ENCODE measurements around the gene NECAP2.

NECAP2 gene, protein sequence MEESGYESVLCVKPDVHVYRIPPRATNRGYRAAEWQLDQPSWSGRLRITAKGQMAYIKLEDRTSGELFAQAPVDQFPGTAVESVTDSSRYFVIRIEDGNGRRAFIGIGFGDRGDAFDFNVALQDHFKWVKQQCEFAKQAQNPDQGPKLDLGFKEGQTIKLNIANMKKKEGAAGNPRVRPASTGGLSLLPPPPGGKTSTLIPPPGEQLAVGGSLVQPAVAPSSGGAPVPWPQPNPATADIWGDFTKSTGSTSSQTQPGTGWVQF

DNA sequence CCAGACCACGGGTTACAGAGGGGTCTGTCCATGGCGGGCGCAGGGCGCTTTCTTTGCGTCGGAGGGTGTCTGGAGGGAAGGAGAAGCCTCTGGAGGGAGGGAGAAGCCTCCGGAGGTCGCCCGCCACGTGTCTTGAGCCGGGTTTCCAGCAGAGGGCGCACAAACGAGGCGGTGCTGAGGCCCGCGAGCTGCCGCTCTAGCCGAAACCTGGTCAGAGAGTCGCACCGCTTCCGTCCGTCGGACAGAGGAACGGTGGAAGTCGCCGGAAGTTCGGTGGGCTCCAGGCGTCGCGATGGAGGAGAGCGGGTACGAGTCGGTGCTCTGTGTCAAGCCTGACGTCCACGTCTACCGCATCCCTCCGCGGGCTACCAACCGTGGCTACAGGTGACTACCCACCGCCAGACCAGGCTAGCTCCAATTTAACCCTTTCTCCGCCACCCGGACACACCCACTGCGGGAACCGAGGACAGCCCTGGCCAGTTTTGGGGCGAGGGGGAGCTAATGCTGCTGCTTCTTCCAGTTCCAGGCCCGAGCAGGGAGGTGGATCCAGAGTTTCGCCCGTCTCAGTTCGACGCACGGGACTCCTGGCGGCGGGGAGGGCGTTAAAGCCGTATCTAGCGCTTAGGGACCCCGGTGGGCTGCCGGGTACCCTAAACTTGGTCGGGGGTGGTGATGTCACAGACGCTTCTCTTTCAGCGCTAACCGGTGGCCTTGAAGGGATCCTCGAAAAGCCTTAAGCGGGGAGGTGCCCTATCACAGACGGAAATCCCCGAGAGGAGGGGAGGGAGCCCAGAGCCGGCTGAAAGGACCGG is at the start of gene NECAP2:
Gene NECAP2 (plus strand): TSS at position 255 of the 812 bp plus-strand sequence. CDS start 38 bp downstream, at position 293.
- DNase-seq = peak; percentile 91

DNA sequence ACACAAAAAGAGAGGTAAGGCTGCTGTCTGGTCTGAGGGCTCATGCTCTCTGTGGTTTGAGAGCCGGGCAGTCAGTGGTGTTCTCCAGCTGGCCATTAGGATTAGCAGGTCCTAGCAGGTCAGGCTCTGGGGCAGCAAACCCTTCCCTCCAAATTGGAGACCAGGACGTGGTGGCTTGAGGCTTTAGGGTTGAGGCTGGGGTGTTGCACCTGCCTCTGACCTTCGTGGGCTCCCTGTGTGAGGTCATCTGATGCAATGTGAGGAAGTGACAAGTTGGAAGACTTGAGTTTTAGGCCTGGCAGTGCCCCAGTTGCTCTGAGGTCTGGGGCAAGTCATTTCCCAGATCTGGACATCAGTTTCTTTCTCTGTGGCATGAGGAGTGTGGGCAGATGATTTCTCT is 49.1 kb upstream of the NECAP2 start:
- DNase-seq = no peak

DNA sequence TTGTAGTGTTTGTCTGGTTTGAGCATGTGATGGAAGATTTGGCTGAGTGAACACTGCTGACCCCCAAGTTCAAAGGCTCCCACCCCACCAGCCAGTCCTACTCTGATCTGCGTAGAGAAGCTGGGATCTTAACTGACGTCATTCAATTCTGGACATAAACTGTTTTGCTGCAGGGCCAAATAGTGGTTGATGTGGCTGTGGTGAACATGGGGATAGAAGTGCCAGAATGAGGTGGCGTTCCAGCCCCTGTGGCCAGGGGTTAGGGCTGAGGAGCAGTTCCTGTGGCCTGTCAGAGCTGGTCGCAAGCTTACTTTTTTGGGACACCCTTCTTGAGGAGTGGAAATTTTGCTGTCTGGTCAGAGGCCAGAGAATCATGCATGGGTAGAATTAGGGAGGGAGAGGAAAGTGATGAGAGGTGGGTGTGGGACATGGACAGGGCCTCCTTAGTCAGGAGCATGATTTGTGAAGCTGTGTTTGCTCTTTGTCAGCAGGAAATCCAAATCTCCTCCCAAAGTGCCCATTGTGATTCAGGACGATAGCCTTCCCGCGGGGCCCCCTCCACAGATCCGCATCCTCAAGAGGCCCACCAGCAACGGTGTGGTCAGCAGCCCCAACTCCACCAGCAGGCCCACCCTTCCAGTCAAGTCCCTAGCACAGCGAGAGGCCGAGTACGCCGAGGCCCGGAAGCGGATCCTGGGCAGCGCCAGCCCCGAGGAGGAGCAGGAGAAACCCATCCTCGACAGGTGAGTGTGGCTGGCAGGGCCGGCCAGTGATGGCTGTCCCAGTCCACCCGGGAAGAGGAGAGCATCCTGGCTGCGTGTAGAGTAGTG is 47.6 kb upstream of the NECAP2 start:
- no peak for DNase-seq

DNA sequence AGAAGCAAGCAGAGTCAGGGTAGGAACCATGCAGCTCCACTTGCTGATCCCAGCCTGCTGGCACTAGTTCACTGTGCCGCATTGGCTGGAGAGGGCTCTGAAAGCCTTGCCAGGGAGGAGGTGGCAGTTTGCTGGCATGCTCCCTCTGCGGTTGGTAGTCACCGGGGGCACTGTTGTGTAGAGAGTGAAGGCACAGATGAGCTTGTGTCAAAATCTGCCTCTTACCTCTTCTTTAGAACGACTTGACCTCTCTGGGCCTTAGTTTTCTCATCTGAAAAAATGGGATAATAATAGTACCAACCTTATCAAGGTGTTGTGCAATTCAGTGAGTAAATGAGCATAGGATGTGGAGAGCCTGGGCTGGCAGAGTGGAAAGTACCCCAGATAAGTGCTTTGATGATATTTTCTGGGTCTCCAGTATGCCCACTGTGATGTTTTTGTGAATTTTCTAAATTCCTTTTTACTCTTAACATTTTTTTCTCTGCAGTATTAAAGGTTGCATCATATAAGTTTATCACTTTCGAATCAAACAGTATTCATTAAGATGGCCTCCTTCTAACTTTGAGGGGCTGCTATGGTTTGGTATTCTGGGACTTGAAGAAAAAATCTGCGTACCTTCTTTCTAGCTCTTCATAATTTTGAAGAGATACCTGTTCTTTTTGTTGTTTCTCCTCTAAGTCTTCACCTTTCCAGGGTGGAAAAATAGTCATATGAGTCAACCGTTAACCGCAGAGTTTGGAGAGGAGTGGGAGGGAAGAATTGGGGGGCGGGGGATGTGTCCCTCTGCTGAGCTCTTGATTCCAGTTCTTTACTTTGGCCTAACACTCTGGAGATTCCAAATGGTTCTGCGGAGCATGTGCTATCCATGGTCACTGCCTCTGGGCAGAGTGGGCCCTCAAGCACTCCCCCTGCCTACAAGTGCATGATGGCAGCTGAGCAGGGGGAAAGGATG is 46.7 kb upstream of the NECAP2 start:
- DNase-seq = no peak

DNA sequence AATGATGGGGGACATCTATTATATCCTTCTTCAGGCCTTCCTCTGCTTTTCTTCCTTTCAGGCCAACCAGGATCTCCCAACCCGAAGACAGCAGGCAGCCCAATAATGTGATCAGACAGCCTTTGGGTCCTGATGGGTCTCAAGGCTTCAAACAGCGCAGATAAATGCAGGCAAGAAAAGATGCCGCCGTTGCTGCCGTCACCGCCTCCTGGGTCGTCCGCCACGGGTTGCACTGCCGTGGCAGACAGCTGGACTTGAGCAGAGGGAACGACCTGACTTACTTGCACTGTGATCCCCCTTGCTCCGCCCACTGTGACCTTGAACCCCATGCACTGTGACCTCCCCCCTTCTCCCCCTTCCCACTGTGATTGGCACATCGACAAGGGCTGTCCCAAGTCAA is 45.5 kb upstream of the NECAP2 start:
- DNase-seq = no peak

DNA sequence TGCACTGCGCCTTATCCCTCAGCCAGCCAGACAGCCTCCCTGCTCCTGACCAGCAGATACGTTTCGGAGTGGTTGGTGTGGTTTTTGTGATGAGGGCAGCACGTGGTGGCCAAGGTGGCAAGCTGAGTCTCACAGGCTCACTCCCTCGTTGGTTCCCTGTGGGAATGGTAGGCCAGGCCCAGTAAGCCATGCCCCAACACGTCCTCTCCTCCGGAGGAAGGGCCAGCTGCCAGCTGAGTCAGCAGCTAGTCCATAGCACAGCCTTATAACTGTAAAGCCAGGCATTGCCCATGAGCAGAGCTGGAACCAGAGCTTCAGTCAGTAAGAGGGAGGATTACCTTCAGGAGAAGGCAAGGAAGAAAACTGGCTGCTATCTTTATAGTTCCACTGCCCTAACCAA is 43.9 kb upstream of the NECAP2 start:
- DNase-seq = peak; percentile 56

DNA sequence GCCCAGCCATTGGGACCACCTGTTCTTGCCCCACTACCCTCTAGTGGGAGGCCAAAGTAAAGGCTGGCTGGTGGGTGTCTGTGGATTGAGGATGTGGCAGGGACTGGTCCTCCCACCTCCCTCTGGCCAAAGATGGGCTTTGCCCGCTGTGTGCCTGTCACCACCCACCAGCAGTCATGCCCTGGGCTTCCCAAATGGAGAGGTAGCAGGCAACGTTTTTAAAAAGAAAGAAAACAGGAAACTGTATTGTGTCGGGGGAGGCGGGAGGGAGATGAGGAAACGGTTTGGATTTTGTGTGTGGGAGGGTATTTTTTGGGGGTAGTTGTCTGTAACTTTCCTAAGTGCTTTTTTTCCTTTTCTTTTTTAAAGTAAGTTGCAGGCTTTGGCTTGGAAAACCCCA is 43.4 kb upstream of the NECAP2 start:
- DNase-seq = no peak

DNA sequence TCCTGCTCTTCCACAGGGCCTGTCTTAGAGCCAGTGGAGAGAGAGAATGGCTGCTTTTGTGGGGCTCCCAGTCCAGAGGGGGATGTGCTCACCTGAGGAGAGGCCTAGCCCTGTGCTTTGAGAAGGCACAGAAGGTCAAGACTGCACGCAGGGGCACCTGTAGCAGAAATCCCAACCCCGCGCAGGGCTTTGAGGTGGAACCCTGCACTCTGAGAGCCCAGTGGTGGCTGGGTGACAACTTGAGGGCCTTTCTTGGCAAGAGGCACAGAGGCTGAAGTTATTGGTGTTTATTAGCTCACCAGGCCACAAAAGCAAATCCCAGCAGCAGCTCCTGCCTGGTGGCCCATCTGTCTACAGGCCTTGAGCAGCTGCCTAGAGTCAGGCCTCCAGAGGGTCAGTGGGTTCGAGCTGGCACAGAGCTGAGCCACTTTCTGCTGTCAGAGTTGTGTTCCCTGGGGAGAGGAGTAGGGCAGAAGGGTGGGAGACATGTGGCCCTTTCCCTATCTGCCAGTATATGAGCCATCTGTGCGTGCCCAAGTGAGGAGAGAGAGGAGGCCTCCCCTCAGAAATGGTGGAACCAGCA is 42.1 kb upstream of the NECAP2 start:
- no peak for DNase-seq

DNA sequence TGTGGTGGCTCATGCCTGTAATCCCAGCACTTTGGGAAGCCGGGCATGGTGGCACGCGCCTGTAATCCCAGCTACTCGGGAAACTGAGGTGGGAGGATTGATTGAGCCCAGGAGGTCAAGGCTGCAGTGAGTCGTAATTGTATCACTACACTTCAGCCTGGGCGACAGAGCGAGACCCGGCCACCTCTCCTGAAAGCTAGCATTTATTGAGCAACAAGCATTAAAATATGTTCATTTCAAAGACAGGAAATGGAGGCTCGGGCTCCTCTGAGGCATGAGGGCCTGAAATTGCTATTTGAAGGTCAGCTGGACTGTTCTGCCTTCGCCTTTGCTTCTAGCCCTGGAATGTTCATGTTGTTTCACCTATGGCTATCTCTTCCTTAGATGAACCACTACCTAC is 37.8 kb upstream of the NECAP2 start:
- no peak for DNase-seq

DNA sequence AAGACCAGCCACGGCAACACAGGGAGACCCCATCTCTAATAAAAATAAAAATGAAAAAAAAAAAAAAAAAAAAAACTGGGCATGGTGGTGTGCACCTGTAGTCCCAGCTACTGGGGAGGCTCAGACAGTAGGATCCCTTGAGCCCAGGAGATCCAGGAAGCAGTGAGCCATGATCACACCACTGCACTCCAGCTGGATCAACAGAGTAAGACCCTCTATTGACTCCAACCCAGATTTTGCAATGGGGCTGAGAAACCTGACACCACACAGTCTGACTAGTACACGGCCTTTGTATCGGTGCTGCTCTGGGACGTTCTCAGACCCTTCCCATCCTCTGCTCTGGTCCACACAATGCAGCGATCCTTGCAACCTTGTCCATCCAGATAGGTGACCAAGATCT is 35.1 kb upstream of the NECAP2 start:
- DNase-seq = no peak

DNA sequence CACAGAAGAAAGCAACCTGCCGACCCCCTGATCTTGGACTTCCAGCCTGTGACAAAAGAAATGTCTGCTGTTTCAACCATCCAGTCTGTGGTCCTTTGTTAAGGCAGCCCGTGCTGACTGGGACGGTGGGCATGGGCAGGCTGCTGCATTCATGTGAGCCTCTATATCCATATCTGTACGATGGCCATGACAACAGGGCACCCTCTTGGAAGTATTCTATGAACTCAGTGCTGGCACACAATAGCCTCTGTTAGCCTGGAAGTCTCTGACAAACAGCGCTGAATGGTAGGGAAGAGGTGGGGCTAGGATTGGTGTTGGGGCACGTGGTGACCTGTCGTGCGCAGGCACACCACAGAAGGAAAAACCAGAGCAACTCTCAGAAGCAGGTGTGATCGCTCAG is 33.7 kb upstream of the NECAP2 start:
- DNase-seq = no peak

DNA sequence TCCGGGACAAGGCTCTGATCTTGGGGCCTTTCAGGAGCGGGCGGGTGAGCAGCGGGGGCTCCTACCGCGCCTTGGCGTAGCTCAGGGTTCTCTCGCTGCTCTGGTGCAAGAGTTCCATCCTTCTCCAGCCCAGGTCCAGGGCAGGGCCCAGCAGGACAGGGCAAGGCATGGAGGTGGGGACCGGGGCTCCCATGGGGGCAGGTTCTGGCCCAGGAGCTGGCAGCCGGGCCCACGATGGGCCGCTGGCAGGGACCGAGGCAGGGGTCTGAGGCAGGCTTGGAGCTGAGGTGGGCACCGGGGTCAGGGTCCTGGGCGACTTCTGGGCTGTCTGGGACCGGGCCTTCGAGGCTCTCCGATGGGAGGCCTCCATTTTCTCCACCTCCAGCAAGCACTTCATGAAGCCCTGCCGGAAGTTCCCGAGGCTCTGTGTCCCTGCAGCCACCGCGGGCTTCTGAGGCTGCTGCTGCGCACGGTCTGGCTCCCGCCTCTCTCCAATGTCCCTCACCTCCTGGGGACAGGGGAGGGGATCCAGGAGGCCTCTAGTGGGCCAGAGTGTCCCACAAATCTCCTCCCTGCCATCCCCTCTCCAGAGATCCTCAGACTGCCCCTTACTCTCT is 30.9 kb upstream of the NECAP2 start:
- DNase-seq = no peak

DNA sequence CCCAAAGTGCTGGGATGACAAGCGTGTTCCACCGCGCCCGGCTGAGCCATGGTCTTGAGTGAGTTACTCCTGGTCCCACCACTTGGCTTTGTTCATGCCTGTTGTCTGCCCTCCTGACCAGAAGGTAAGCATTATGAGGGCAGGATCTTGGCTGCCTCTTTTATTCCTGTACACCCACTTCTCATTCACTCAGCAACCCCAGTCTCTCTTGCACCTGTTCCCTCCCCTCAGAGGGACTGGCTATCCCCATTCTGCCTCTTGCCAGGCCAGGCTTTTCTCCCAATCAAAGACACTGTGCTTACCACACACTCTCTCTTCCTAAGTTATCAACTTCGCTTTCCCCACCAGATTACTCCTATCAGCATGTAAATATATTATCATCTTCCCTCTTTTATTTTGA is 29.7 kb upstream of the NECAP2 start:
- DNase-seq = no peak

DNA sequence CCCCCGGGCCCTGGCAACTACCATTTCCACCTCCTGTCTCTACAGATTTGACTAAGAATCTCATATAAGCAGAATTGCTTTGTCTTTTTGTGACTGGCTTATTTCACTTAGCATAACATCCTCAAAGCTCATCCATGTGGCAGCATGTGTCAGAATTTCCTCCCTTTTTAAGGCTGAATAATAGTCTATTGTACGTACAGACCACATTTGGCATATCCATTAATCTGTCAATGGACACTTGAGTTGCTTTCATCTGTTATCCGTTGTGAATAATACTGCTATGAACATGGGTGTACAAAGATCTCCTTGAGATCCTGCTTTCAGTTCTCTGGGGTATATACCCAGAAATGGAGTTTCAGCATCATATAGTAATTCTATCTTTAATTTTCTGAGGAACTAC is 27.3 kb upstream of the NECAP2 start:
- DNase-seq = no peak

DNA sequence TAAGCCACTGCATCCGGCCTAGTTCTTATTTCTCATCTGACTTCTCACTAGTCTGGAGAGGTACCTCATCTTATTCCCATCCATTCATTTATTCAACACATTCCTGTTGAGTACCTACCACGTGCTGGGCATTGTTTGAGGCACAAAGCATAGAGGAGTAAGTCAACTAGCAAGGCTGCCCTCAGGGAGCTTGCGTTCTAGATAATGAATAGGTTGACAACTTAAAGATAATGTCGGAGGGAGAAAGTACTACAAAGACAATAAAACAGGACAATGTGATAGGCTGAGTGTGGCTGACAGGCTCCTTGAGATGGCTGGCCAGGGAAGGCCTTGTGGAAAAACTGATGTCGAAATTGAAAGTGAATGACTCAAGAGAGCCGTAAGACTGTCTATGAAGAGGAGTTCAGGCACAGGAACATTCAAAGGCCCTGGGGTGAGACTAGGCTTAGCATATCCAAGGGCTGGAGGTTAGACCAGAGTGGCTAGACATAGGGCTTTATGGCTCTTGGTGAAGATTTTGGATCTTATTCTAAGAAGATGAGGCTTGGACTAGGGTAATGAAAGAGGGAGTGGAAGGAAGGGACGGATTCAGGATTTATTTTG is 21.6 kb upstream of the NECAP2 start:
- DNase-seq = no peak

DNA sequence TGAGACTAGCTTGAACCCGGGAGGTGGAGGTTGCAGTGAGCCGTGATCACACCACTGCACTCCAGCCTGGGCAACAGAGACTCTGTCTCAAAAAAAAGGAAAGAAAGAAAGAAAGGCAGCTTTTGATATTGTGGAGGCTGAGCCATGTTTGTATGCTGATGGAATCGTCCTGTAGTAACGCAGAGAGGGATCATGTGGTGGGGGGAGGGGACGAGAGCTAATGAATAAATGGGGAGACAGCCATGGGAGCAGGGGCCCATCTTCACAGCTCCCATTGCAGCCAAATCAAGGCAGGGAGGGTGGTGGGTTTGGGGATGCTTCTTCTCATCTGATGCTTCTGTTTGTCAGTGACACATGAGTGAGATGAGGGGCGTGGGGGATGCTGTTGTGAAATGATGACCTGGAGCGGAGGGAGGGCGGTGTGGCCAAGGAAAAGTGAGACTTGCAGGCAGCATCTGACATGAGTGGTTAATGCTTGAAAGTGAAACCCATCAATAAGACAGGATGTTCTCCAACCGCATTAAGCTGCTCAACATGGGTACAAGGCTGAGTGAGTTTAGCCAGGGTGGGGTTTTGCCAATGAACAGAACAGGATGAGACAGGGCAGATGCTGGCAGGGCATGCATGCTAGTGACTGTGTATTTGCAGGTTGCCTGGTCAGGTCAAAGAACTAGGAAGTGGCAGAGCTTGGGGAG is 20.0 kb upstream of the NECAP2 start:
- no peak for DNase-seq

DNA sequence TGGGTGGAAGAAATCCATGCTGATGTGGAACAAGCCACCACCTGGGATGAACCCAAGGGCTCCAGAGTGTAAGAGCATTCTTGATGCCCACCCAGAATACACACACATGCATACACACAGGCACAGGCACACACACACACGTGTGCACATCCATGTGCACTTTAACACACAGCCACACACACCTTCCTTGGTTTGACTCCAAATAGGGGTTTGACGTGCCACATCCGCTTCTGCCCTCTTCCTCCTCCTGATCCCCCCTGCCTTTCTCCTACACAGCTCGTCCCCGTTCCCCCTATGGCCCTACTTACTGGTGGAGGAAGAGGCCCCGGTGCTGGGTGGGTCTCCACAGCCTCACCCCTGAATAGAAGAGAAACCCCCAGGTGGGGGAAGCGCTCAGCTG is 19.3 kb upstream of the NECAP2 start:
- no peak for DNase-seq

DNA sequence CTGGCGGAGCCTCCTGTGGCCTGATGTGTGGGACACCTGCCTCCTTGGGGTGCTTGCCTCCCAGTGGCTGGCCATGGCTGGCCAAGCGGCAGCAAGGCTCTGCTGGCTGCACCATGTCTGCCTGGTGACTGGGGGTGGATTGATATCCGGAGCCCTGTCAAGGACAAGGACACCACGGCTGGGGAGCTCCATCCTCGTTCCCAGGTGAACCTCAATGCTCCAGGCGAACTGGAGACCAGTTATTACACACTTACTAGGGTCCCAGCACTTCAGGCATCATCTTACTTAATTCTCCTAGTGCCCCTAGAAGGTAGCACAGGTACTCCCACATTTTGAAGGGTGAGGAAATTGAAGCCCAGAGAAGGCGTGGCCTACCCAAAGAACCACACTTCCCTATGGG is 18.5 kb upstream of the NECAP2 start:
- DNase-seq = no peak

DNA sequence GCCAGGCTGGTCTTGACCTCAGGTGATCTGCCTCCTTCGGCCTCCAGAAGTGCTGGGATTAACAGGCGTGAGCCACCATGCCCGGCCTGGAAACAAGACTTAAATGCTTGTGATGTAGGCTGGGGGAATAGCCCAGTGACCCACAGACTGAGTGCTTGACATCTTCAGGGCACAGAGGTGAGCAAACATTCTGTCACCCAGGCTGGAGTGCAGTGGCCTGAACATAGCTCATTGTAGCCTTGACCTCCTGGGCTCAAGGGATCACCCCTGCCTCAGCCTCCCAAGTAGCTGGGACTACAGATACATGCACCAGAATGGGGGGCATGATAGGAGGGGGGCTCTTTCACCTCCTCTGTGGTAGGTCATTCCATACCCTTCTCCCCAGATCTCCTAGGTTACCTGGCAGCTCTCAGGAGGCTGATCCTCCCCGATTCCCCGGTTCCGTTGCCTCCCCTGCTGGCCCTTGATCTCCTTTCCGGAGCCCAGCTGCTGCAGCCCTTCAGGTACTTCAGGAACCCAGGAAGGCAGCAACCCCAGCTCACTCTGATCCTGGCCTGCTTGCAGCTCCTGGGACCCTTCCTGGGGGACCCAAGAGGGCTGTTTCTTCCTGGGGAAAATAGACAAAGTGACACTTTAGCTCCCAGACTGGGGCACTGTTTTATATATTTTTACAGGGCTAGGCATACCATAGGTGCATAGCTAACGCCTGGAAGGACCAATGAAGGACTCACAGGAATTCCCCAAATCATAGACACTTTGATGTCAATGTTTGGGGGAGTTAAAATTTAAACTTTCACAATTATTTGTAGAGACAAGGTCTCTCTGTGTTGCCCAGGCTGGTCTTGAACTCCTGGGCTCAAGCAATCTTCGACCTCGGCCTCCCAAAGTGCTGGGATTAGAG is 15.1 kb upstream of the NECAP2 start:
- no peak for DNase-seq
